ENCODE data around the gene CNBP. TPM values are rescaled to one million over a fixed set of nuclear protein-coding genes. Genes with fewer than 3 reads are reported as not detected.

CNBP gene
- total and polyA plus RNA-seq, 10 of the 15 experiments (the other 5 are each of a cell fraction or from before 2014, with no cell fraction given) = 300 to 719 (median 439) TPM

GRCh38 chr3:129183569-129184395, at the start of gene CNBP (continued):
- no peak; the same call in 1 of the 2 replicates for TF ChIP-seq ZBTB40 (IDR thresholded peaks at IDR 0.05; ENCODE audit: borderline replicate concordance)
- TF ChIP-seq RAD51 (IDR thresholded peaks at IDR 0.05) = no peak
- no peak for TF ChIP-seq HDGF (IDR thresholded peaks at IDR 0.05)
- no peak; the same call in none of the 2 replicates for TF ChIP-seq MEF2A (IDR thresholded peaks at IDR 0.05; ENCODE audit: insufficient read depth, low read depth, low read length)
- TF ChIP-seq SMAD5 (IDR thresholded peaks at IDR 0.05; ENCODE audit: low read depth) = peak; percentile 83; the same call in 1 of the 2 replicates
- TF ChIP-seq STAT3 (IDR thresholded peaks at IDR 0.05; ENCODE audit: low read depth, low read length) = no peak
- TF ChIP-seq HDAC6 (IDR thresholded peaks at IDR 0.05; ENCODE audit: unreplicated experiment) = peak; percentile 67
- TF ChIP-seq HSF1 (IDR thresholded peaks at IDR 0.05; ENCODE audit: low read depth, low read length) = no peak
- no peak for TF ChIP-seq BMI1 (IDR thresholded peaks at IDR 0.05; ENCODE audit: borderline replicate concordance)
- TF ChIP-seq ZNF622 (IDR thresholded peaks at IDR 0.05) = no peak
- no peak for TF ChIP-seq FOXM1 (IDR thresholded peaks at IDR 0.05; ENCODE audit: low read depth, low read length)
- no peak for TF ChIP-seq YBX1 (IDR thresholded peaks at IDR 0.05)
- TF ChIP-seq NFYB (IDR thresholded peaks at IDR 0.05; ENCODE audit: insufficient read depth, low read depth, low read length) = peak; percentile 90
- peak; percentile 71 for TF ChIP-seq POLR2AphosphoS2 (IDR thresholded peaks at IDR 0.05; ENCODE audit: low read depth, low read length)
- TF ChIP-seq ZBED1 (IDR thresholded peaks at IDR 0.05; ENCODE audit: borderline replicate concordance) = 0 out of 2 replicates have a peak, but pooled peaks have one; percentile 15
- TF ChIP-seq ZNF384 (IDR thresholded peaks at IDR 0.05; ENCODE audit: borderline replicate concordance, low read depth, low read length) = no peak
- no peak for TF ChIP-seq ZZZ3 (IDR thresholded peaks at IDR 0.05; ENCODE audit: control insufficient read depth, insufficient read length, low read depth)
- TF ChIP-seq SREBF1 (IDR thresholded peaks at IDR 0.05; ENCODE audit: low read length) = no peak
- peak; percentile 82 for TF ChIP-seq YY1 (IDR thresholded peaks at IDR 0.05; ENCODE audit: low read depth, low read length)
- peak; percentile 11 for TF ChIP-seq SMAD1 (IDR thresholded peaks at IDR 0.05; ENCODE audit: low read depth, partially characterized antibody)
- TF ChIP-seq CREB1 (IDR thresholded peaks at IDR 0.05; ENCODE audit: low read depth) = peak; percentile 61; the same call in 1 of the 2 replicates
- TF ChIP-seq MTA2 (IDR thresholded peaks at IDR 0.05; ENCODE audit: low read depth) = no peak
- no peak for TF ChIP-seq KAT2A (conservative IDR thresholded peaks at IDR 0.05; ENCODE audit: control insufficient read depth, low read depth, low read length)
- TF ChIP-seq NKRF (conservative IDR thresholded peaks at IDR 0.05) = peak; percentile 66
- TF ChIP-seq SMARCA5 (IDR thresholded peaks at IDR 0.05) = peak; percentile 99

Measured in GM12878 (cell line).